Hepatocyte (in vitro differentiated cells): ENCODE measurements around the gene KNCN. TPM values are rescaled to one million over a fixed set of nuclear protein-coding genes. Genes with fewer than 3 reads are reported as not detected.

Source experiments
- DNase-seq: peaks from one replicate; pipeline ENCODE4 v3.0.0-alpha.2; 2016; ENCODE audit warnings: low spot score
- H2AFZ ChIP-seq: fragments of 200-600 bp; sonication (generic); 2 replicates; pipeline ENCODE4 v1.6.0; 2016; ENCODE audit warnings: antibody characterized with exemption, mild to moderate bottlenecking
- H3K27ac ChIP-seq: fragments of 200-600 bp; sonication (generic); 2 replicates; pipeline ENCODE4 v1.5.1; 2016; ENCODE audit warnings: mild to moderate bottlenecking
- H3K27me3 ChIP-seq: fragments of 200-600 bp; sonication (generic); 2 replicates; pipeline ENCODE4 v1.6.1; 2016
- H3K36me3 ChIP-seq: fragments of 200-600 bp; sonication (generic); replicated peaks from 2 replicates; pipeline ENCODE4 v1.5.1; 2016; ENCODE audit warnings: low read depth; ENCODE audit not compliant: insufficient read depth
- H3K4me1 ChIP-seq: fragments of 200-600 bp; sonication (generic); 2 replicates; pipeline ENCODE4 v1.5.1; 2016; ENCODE audit warnings: mild to moderate bottlenecking, moderate library complexity; ENCODE audit not compliant: insufficient read depth
- H3K4me2 ChIP-seq: fragments of 200-600 bp; sonication (generic); 2 replicates; pipeline ENCODE4 v1.6.0; 2016
- H3K4me3 ChIP-seq: fragments of 200-600 bp; sonication (generic); 2 replicates; pipeline ENCODE4 v1.5.1; 2016; ENCODE audit warnings: mild to moderate bottlenecking
- H3K79me2 ChIP-seq: fragments of 200-600 bp; sonication (generic); 2 replicates; pipeline ENCODE4 v1.6.0; 2017; ENCODE audit warnings: mild to moderate bottlenecking
- H3K9me2 ChIP-seq: fragments of 200-600 bp; sonication (generic); replicated peaks from 2 replicates; pipeline ENCODE4 v1.6.0; 2017; ENCODE audit warnings: mild to moderate bottlenecking; ENCODE audit not compliant: insufficient read depth
- H3K9me3 ChIP-seq: fragments of 200-600 bp; sonication (generic); 2 replicates; pipeline ENCODE4 v1.5.1; 2016; ENCODE audit warnings: low read depth, mild to moderate bottlenecking
- H4K20me1 ChIP-seq: fragments of 200-600 bp; sonication (generic); 2 replicates; pipeline ENCODE4 v1.6.0; 2016; ENCODE audit warnings: mild to moderate bottlenecking; ENCODE audit not compliant: insufficient read depth, poor library complexity, severe bottlenecking
- EZH2 ChIP-seq: fragments of 200-600 bp; sonication (generic); IDR thresholded peaks from 2 replicates; pipeline ENCODE4 v1.6.1; 2016; ENCODE audit warnings: antibody characterized with exemption, mild to moderate bottlenecking, borderline replicate concordance
- EZH2phosphoT487 ChIP-seq: fragments of 200-600 bp; sonication (generic); IDR thresholded peaks from one replicate; pipeline ENCODE4 v1.6.1; 2018; ENCODE audit warnings: antibody characterized with exemption, mild to moderate bottlenecking, low read depth, moderate library complexity; ENCODE audit not compliant: unreplicated experiment, severe bottlenecking
- WGBS: methylation state at CpG from one replicate; pipeline ENCODE4 v1.1.6; 2016; ENCODE audit warnings: low lambda C conversion rate; ENCODE audit errors: missing lambda C conversion rate; 5-methylcytosine and 5-hydroxymethylcytosine counted together
- polyA plus RNA-seq: library from polyadenylated mRNA; unstranded; fragments of >200 nt; fragmentation: Nextera tagmentation; extraction: Ambion mirVana; gene quantifications from 2 replicates; pipeline ENCODE4 v1.2.1, GENCODE V29; 2016
- total RNA-seq: library from RNA; depleted of rRNA; stranded (reverse); fragments of >200 nt; gene quantifications from 2 replicates; pipeline ENCODE4 v1.2.3, GENCODE V29; 2014
- TF ChIP-seq, protein P1 (sequence below): fragments of 200-600 bp; sonication (generic); IDR thresholded peaks from 2 replicates; pipeline ENCODE4 v1.5.1; 2016; ENCODE audit warnings: antibody characterized with exemption, mild to moderate bottlenecking; ENCODE audit not compliant: poor library complexity

Gene KNCN
- total and polyA plus RNA-seq, 2 experiments from 2014 or later, result not detected

DNA sequence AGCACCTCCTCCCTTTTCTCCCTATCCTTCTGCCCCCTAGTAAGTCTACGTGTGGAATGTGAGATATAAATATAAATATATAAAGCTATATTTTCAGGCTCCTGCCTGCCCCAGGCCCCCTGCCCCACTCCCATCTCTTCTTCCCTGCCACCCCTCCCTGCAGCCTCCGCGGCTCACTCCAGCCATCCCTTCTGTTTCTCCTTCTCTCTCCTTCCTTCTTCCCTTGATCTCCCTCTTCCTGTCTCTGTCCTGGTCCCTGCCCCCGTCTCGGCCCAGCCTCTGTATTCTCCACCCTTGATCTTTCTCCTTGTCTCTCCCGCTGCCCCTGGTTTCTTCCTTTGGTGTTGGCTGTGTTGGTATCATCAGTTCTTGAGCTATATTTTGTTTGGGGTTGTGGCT is 38.7 kb downstream of the KNCN start:
- no peak for DNase-seq
- no peaks in the 10 kb centered on the region for H3K9me2 ChIP-seq
- 50% methylated on average over 6 of the region's 6 CpGs for WGBS
- H4K20me1 ChIP-seq, result no peaks in the 10 kb centered on the region
- no peaks in the 10 kb centered on the region for H3K4me1 ChIP-seq
- no peaks in the 10 kb centered on the region for H3K9me3 ChIP-seq
- H2AFZ ChIP-seq, result no peak overlapping the region
- H3K27me3 ChIP-seq, result no peaks in the 10 kb centered on the region
- TF ChIP-seq EZH2, result no peak
- H3K4me3 ChIP-seq, result no peak overlapping the region
- H3K27ac ChIP-seq, result no peak overlapping the region
- H3K4me2 ChIP-seq, result no peak overlapping the region
- no peaks in the 10 kb centered on the region for H3K36me3 ChIP-seq
- no peaks in the 10 kb centered on the region for H3K79me2 ChIP-seq

DNA sequence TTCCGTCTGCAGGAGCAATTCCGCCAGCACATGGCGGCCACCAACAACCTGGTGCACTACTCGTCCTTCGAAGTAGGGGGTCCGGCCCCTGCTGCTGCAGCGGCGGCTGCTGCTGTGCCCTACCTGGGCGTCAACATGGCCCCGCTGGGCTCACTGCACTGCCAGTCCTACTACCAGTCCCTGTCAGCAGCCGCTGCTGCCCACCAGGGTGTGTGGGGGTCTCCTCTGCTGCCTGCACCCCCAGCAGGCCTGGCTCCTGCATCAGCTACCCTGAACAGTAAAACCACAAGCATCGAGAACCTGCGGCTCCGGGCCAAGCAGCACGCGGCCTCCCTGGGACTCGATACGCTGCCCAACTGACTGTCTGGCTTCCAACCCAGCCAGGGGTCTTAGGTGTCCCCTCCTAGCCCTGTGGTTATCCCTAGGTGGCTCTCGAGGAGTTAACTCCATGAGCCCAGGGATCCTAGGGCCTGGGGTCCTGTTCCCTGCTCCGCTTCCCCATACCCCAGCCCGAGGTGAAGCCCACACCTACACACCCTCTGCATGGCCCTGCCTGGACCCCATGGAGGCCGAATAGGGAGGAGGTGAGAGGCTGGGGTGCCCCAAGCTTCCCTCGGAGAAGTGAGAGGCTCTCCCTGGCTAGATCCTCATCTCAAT is 39.2 kb downstream of the KNCN start:
- Histone ChIP-seq H3K4me1 (no peaks in the 10 kb centered on the region), H3K36me3 (no peaks in the 10 kb centered on the region), H3K4me3 (no peak overlapping the region), H3K9me3 (no peaks in the 10 kb centered on the region), H3K79me2 (no peaks in the 10 kb centered on the region), H3K27me3 (no peaks in the 10 kb centered on the region), H3K4me2 (no peak overlapping the region), H4K20me1 (no peaks in the 10 kb centered on the region), H2AFZ (no peak overlapping the region), H3K27ac (no peak overlapping the region), H3K9me2 (no peaks in the 10 kb centered on the region)
- WGBS, result 89% methylated on average over 23 of the region's 23 CpGs
- no peak for DNase-seq
- TF ChIP-seq EZH2phosphoT487, result no peak

DNA sequence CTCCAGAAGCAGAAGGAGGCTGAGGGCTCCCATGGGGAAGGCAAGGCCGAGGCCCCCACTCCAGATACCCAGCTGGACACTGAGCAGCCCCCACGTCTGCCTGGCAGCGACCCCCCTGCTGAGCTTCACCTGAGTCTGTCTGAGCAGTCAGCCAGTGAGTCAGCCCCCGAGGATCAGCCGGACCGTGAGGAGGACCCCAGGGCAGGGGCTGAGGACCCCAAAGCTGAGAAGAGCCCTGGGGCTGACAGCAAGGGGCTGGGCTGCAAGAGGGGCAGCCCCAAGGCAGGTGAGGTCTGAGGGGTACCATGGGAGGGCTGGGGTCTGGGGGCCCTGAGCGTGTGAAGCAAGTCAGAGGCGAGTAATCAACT is 40.5 kb downstream of the KNCN start:
- no peaks in the 10 kb centered on the region for H3K9me2 ChIP-seq
- no peaks in the 10 kb centered on the region for H4K20me1 ChIP-seq
- no peak overlapping the region for H3K27ac ChIP-seq
- no peaks in the 10 kb centered on the region for H3K9me3 ChIP-seq
- H3K79me2 ChIP-seq, result no peaks in the 10 kb centered on the region
- TF ChIP-seq EZH2 (no peak), EZH2phosphoT487 (no peak)
- TF ChIP-seq, protein P1, sequence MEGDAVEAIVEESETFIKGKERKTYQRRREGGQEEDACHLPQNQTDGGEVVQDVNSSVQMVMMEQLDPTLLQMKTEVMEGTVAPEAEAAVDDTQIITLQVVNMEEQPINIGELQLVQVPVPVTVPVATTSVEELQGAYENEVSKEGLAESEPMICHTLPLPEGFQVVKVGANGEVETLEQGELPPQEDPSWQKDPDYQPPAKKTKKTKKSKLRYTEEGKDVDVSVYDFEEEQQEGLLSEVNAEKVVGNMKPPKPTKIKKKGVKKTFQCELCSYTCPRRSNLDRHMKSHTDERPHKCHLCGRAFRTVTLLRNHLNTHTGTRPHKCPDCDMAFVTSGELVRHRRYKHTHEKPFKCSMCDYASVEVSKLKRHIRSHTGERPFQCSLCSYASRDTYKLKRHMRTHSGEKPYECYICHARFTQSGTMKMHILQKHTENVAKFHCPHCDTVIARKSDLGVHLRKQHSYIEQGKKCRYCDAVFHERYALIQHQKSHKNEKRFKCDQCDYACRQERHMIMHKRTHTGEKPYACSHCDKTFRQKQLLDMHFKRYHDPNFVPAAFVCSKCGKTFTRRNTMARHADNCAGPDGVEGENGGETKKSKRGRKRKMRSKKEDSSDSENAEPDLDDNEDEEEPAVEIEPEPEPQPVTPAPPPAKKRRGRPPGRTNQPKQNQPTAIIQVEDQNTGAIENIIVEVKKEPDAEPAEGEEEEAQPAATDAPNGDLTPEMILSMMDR, result no peak
- H3K4me2 ChIP-seq, result no peak overlapping the region
- no peak overlapping the region for H2AFZ ChIP-seq
- WGBS, result 75% methylated on average over 6 of the region's 8 CpGs
- no peaks in the 10 kb centered on the region for H3K27me3 ChIP-seq
- no peak overlapping the region for H3K4me3 ChIP-seq
- no peaks in the 10 kb centered on the region for H3K36me3 ChIP-seq
- no peaks in the 10 kb centered on the region for H3K4me1 ChIP-seq
- DNase-seq, result no peak

DNA sequence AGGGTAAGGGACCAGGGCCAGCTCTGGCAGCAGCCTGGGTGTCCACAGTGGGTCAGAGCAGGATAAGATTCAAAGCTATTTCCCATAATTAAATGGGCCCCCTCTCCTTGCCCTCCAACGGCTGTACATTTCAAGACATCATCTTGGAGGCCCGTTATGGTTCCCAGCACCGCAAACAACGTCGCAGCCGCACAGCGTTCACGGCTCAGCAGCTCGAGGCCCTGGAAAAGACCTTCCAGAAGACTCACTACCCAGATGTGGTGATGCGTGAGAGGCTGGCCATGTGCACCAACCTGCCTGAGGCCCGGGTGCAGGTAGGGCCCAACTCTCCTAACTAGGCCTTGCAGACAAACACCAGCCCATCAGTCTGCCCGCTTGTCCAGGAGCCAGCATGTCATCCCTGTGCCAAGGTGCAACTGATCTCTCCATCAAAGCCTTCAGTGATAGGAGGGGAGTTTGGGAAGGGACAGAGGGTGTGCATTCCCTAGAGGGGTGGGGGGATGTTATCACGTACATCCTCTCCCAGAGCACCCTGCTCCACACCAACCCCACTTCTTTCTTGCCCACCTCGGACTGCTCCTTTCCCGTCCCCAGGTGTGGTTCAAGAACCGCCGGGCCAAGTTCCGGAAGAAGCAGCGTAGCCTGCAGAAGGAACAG is 41.0 kb downstream of the KNCN start:
- H2AFZ ChIP-seq, result no peak overlapping the region
- no peaks in the 10 kb centered on the region for H3K4me1 ChIP-seq
- no peaks in the 10 kb centered on the region for H4K20me1 ChIP-seq
- H3K27ac ChIP-seq, result no peak overlapping the region
- no peaks in the 10 kb centered on the region for H3K9me3 ChIP-seq
- no peaks in the 10 kb centered on the region for H3K36me3 ChIP-seq
- H3K9me2 ChIP-seq, result no peaks in the 10 kb centered on the region
- DNase-seq, result no peak
- H3K27me3 ChIP-seq, result no peaks in the 10 kb centered on the region
- no peak for TF ChIP-seq EZH2phosphoT487
- TF ChIP-seq, protein P1, result no peak
- no peak for TF ChIP-seq EZH2
- H3K79me2 ChIP-seq, result no peaks in the 10 kb centered on the region
- WGBS, result 94% methylated on average over 19 of the region's 19 CpGs
- H3K4me2 ChIP-seq, result no peak overlapping the region
- H3K4me3 ChIP-seq, result no peak overlapping the region
